GM15510 (cell line): Measurements from ENCODE around the gene TLE6.

Source experiments
- POLR2A ChIP-seq: IDR thresholded peaks from 3 replicates; pipeline ENCODE4 v1.6.1; 2011; ENCODE audit warnings: borderline replicate concordance; ENCODE audit not compliant: insufficient read length; ENCODE audit errors: extremely low read depth

The TLE6 gene

GRCh38 chr19:3012621-3013262 is 35.4 kb downstream of the TLE6 start:
- TF ChIP-seq POLR2A, result no peak

- TF ChIP-seq POLR2A, result no peak
Measured at GRCh38 chr19:3013263-3013725, 35.9 kb downstream of the TLE6 start.

- no peak for TF ChIP-seq POLR2A
Measured at GRCh38 chr19:3014135-3014534, 36.8 kb downstream of the TLE6 start.

GRCh38 chr19:3015126-3016057 is 38.0 kb downstream of the TLE6 start:
- no peak for TF ChIP-seq POLR2A

- no peak for TF ChIP-seq POLR2A
Measured at GRCh38 chr19:3017923-3018322, 40.6 kb downstream of the TLE6 start.

GRCh38 chr19:3019211-3019854 is 42.0 kb downstream of the TLE6 start:
- TF ChIP-seq POLR2A, result no peak

GRCh38 chr19:3020321-3020960 is 43.1 kb downstream of the TLE6 start:
- no peak for TF ChIP-seq POLR2A

GRCh38 chr19:3024509-3024869 is 47.1 kb downstream of the TLE6 start:
- no peak for TF ChIP-seq POLR2A

- TF ChIP-seq POLR2A, result no peak
Measured at GRCh38 chr19:3024870-3025548, 47.6 kb downstream of the TLE6 start.

- TF ChIP-seq POLR2A, result no peak
Measured at GRCh38 chr19:3025549-3025886, 48.2 kb downstream of the TLE6 start.

GRCh38 chr19:3026768-3027167 is 49.4 kb downstream of the TLE6 start:
- no peak for TF ChIP-seq POLR2A

GRCh38 chr19:3027292-3027691 is 49.9 kb downstream of the TLE6 start:
- no peak for TF ChIP-seq POLR2A

GRCh38 chr19:3027981-3028304 is 50.6 kb downstream of the TLE6 start:
- TF ChIP-seq POLR2A, result no peak

- TF ChIP-seq POLR2A, result no peak
Measured at GRCh38 chr19:3028305-3029064, 51.1 kb downstream of the TLE6 start.
